CD4-positive, alpha-beta T cell treated with Interleukin-21 for 1 hour (primary cell): Measurements from ENCODE around the gene NFAT5.
"Not testable (repeated sequence)": the region's sequence is repeated elsewhere in the genome, so short reads cannot be mapped to it uniquely, and the experiment has no call there.

Experiments
- DNase-seq: peaks from one replicate; pipeline ENCODE4 v3.0.0-alpha.2; 2020

Gene NFAT5

DNA sequence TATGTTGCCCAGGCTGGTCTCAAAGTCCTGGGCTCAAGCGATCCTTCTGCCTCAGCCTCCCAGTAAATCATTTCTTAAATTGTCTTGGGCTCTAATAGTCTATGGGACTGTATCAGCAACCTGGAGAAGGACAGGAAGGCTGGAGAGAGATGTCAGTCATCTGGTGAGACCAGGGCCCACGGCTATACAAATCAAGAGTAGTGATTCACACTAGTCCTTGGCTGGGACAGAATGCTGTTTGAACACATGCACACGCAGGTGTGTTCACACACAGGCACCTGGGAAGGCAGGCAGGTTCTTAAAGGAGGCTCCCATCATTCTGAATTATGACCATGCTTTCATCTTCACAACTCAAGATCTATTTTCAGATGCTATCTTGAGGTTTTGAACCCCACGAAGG lies 146.5 kb downstream of the NFAT5 start:
- DNase-seq = no peak

DNA sequence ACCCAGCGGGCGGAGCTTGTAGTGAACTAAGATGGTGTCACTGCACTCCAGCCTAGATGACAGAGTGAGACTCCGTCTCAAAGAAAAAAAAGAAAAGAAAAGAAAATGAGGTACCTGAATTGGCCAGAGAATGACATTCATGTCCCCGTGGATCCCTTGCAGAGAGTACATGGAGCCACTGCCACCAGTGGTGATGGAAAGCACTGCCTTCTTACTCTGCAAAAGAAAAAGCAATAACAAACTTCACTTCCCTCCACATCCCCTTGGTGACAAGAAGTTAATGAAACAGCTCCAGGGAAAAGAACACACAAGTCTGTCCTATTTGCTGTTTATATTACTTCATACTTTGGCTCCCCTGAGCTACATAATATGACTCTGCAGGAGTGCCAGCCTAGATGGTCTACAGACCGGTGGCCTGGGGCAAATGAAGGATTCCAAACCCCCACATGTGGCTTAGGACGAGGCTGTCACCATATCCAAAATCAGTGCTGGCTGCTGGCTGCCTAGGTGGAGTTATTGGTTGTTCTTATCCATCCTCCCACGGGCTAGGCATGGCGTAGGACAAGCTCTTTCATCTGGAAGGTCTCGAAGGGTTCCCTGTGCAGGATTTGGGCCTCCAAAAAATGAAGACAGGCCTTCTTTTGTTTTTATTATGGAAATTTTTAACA lies 147.3 kb downstream of the NFAT5 start:
- no peak for DNase-seq

DNA sequence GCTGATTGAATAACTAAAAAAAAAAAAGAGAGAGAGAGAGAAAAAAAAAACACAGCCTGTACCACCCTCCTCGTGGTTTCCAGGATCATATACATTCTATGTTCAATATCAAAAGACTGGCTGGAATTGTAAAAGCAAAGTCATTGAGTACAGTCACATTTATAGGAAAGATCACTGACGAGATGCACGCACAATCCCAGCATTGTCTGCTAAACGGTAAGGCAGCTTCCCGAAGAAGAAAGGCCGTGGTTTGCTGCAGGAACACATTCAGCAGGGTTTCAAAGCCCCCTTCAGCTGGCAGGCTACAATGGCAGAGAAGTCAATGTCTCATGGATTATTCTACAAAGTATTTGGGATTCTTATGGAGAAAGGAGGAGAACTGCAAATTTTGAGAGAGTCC lies 151.3 kb downstream of the NFAT5 start:
- no peak for DNase-seq

DNA sequence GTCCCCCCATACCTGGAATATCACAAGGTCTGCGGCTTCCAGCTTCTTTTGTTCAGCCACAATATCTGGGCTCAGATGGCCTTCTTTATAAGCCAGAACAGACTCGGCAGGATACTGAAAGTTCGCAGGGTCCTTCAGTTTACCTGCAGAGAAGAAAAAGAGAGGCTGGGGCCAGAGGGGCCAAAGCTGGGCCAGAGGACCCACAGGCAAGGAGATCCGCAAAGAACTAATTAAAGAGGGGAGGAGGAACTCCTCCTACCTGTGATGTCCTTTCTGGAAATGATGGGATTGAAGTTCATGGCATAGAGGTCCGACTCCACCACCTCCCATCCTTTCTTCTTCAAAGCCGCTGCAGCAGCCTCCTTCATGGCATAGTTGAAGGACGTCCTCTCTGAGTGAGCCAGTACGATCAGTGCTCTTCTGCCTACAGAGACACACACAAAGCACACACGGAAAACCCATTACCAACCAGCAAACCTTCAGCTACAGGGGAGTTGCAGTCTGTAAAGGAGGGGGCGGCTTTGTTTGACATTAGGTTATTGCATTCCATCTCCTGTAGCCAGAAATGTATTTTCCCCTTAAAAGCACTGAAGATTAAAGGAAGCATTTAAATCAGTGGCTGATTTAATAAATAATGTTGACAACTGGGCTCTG lies 152.5 kb downstream of the NFAT5 start:
- DNase-seq = no peak

DNA sequence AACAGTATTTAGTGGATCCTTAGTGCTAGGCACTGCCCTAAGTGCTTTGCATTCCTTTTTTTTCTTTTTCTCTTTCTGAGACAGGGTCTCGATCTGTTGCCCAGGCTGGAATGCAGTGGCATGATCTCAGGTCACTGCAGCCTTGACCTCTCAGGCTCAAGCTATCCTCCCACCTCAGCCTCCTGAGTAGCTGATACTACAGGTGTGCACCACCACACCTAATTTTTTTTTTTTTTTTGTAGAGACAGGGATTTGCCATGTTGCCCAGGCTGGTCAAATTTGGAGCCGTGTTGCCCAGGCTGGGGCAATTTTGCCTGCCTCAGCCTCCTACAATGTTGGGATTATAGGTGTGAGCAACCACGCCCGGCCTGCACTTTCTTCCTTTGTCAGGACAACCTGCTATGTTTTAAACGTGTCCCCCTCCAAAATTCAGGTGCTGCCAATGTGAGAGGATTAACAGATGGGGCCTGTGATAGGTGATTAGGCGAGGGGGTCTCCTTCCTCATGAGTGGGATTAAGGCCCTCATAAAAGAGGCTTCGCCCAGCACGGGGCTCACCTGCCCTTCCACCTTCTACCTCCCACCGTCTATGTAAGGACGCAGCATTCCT lies 155.2 kb downstream of the NFAT5 start:
- no peak for DNase-seq

DNA sequence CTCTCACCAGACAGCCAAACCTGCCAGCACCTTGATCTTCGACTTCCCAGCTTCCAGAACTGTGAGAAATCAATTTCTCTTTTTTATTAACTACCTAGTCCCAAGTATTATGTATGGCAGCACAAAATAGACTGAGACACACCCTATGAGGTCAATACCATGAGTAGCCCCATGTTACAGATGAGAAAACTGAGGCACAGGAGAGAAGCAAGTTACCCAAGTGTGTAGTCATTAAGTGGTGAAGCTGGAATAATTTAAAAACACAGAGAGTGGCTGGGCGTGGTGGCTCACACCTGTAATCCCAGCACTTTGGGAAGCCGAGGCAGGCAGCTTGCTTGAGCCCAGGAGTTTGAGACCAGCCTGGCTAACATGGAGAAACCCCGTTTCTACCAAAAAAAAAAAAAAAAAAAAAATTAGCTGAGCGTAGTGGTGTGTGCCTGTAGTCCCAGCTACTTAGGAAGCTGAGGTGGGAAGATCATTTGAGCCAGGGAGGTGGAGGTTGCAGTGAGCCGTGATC lies 155.7 kb downstream of the NFAT5 start:
- no peak for DNase-seq

DNA sequence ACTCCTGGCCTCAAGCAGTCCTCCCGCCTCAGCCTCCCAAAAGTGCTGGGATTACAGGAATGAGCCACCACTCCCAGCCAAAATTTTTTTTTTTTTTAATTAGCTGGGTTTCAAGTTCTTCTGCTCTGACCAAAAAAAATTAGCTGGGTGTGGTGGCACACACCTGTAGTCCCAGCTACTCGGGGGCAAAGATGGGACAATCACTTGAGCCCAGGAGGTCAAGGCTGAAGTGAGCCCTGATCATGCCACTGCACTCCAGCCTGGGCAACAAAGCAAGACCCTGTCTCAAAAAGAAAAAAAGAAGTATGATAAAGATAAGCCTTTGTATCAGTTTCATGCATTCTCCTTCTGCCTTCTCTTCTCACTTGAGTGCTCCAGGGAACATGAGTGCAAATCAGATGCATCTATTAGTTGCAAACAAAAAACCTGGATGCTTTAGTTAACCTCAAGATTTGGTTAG lies 158.7 kb downstream of the NFAT5 start:
- no peak for DNase-seq

DNA sequence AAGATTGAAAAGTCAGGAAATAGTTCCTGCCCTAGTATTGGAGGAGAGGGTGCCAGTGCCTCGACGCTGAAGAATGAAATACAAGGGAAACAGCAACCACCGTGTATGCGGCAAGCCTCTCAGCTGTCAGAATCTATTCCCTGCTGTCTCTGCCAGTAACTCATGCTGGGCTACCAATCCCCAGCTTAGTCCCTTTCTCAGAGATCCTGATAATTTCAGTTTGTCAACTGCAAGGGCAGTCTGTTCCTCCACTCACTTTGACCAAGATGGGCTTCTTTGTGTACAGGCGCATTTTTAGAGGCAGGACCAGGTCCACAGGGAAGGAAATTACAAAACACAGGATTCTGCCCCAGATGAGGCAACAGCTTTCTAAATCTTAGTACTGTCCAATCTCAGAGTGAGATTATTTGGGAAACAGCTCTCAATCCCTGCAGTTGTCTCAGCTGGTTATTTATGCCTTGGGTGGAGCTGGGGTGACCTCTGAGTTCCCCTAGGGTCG lies 159.3 kb downstream of the NFAT5 start:
- no peak for DNase-seq

DNA sequence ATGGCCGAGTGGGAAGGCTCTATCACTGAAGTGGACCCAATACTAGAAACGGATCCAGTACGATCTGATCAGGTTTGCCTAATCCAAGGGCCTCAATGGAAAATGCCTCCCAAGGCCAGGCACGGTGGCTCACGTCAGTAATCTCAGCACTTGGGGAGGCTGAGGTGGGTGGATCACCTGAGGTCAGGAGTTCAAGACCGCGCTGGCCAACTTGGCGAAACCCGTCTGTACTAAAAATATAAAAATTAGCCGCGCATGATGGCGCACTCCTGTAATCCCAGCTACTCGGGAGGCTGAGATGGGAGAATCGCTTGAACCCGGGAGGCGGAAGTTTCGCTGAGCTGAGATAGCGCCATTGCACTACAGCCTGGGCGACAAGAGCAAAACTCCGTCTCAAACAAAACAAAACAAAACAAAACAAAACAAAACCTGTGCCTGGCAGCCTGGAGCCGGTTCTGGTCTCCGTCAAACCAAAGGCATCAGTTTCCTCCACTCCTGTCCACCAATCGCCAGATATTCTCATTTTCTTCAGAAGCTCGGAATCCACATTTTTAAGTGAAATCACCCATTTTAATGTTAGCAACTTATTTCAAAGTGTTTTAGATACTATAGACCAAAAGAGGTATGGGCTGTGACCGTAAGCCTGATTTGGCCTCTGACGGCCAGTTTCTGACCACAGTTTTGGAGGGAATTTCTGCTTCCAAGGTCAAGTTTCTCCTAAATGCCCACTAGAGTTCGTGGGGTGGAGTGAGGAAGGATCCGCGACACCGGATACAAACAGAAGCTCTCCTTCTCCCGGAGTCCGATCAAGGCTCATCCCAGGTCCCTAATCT lies 159.9 kb downstream of the NFAT5 start:
- no peak for DNase-seq

DNA sequence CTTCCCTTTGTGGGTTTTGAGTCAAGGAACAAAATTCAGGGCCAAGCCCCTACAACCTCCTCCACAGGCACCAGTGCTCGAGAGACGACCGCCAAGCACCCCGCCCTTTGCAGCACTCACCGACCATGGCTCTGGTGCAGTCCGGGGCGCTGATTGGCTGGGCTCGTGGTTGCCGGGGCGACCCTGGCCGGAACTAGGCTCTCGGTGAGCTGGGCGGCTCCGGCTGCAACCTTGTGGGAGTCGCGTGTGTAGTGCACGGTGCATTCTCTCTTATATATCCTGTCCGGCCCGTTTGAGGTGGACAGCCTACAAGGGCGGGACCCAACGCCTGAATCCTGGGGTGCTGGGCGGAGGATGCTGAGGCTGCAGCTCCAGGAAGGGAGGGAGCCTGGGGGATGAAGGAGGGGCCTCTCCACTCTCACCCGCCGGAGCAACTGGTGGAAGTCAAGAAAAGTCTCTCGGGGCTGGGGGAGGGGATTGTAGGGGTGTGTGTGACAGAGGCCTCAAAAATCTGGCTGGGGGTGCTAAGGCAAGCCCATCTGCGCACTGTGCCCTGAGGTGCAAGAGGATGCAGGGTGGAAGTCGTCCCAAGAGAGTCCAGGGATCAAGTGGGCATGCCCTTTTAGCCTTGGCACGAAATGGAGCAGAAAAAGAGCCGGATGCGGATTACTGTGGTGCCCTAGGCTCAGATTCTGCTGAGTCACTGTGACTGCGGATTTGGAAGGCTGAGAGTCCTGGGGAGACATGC lies 160.7 kb downstream of the NFAT5 start, which contains the start of gene NQO1:
NQO1 (minus strand) TSS at position 248 of the 748 bp plus-strand sequence; CDS start at position 127, 121 bp downstream.
- peak; percentile 88 for DNase-seq

DNA sequence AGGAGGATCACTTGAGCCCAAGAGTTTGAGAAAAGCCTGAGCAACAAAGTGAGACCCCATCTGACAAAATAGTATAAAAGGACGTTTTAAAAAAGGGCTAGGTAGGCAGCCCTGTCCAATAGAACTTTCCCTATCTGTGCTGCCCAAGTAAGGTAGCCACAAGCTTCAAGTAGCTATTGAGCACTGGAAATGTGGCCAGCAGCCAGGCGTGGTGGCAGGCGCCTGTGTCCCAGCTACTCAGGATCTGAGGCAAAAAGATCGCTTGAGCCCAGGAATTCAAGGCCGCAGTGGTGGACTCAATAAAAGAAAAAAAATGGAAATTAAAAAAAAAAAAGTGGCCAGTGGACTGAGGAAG lies 162.1 kb downstream of the NFAT5 start:
- no peak for DNase-seq

DNA sequence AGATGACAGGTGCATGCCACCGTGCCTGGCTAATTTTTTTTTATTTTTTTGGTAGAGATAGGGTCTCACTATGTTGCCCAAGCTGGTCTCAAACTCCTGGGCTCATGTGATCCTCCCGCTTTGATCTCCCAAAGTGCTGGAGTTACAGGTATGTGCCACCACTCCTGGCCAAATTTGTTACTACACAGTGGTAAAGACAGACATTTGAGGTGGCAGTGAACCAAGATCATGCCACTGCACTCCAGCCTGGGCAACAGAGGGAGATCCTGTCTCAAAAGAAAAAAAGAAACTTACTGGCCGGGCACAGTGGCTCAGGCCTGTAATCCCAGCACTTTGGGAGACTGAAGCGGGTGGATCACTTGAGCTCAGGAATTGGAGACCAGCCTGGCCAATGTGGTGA lies 163.3 kb downstream of the NFAT5 start:
- not testable (repeated sequence) for DNase-seq

DNA sequence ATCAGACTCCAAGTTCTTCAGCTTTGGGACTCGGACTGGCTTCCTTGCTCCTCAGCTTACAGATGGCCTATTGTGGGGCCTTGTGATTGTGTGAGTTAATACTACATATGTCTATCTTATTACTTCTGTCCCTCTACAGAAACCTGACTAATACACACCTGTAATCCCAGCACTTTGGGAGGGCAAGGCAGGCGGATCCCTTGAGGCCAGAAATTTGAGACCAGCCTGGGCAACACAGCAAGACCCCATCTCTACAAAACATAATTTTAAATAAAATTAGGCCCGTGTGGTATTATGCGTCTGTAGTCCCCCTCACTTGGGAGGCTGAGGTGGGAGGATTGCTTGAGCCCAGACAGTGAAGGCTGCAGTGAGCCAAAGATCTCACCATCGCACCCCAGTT lies 165.5 kb downstream of the NFAT5 start:
- not testable (repeated sequence) for DNase-seq

DNA sequence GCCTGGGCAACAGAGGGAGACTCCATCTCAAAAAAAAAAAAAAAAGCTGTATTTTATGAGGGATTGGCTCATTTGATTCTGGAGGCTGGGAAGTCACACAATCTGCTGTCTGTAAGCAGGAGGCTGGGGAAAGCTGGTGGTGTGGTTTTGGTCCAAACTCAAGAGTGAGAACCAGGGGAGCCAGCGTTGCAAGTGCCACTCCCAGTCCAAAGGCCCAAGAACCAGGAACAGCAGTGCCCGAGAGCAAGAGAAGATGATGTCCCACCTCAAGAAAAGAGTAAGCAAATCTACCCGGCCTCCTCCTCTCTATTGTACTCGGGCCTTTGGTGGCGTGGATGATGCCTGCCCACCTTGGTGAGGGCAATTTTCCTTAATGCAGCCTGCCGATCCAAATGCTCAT lies 166.3 kb downstream of the NFAT5 start:
- no peak for DNase-seq

DNA sequence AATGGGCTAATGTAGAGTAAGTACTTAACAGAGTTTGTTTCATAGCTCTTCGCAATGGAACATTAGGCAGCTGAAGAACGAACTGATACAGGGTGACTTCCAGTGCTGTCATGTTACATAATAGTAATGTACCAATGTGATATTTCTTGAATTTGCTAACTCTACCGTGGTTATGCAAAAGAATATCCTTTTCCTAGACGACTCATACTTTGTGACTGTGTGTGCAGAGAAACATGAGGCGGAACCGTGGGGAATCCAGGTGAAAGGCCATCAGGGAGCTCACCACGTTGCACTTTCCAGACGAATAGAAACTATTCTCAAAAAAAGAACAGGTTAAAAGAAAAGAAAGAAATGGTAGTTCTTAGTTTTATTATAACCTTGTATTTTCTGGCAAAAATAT lies 175.8 kb downstream of the NFAT5 start:
- no peak for DNase-seq

DNA sequence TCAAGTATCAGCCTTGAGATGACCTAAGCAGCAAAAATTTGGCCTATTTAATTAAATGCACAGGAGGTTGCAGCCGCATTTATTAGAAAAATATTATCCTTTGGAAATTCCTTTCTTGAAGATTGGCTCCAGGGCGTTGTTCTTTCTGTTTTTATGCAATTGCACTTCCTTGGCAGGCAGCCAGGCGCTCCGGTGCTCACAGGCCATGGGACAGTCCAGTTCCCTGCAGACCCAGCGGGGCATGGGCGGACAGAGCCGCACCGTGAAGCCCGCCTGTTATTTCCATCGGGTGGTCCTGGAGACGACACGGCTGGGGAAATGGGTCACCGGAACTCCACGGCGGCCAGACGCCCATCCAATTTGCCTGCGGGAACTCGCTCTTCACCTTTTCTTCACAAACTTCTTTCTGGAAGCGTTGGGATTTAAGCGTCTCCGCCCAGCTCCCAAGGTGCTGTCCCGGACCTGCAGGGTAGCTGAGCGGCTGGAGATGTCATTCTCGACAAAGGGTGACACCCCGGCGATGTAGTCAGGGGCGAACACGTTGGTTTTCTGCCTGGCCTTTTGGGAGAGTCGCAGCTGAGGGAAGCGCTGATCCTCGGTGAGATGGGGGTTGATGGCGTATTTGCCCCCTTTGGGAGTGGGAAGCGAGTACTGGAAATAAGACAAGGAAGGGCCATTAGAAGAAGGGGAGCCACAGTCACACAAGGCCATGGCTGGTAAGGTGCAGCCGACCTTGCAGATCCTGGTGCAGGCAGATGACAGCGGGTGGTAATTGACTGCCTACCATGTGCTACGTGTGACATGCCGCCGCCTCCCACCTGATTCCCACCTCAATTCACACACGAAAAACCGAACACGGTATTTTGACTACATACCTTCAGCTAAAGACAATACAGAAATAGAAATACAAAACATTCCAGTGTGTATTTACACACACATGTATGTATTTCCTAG lies 176.5 kb downstream of the NFAT5 start:
- no peak for DNase-seq

DNA sequence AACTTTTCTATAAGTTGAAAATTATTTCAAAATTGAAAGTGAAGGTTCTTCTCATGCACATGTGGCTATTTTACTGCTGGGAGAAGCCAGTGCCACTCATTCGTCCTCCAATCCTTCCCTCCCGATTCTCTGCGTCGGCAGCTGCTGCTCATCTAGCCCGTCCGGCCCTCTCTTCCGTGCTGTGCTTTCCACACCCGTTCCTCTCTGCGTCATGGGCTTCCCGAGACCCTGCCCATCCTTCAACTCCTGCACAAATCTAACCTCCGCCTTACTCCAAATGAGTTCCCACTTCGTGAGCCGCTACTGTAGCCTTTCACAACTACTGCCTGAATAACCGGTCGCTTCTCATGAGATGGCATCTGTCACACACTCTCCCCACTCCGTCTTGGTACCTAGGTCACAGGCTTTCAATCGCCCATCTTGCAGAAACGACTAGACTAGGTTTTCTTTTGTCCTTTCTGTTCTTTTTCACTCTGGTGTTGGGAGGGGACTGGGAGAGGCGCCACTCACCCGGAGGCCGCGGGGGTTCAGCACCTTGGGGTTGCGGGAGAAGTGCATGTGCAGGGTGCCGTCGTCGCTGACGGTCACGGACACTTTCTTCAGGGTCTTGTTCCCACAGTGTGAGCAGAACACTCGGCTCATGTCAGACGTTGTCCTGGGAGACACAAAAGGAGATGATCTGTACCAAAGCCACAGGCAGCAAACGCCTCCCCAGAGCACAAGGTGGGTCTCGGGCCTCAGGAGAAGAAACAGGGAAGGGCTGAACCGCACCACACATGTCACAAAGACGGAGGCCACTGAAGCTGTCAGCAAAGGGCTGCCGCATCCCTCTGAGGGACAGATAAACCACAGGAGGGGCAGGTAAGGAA lies 178.8 kb downstream of the NFAT5 start:
- no peak for DNase-seq

DNA sequence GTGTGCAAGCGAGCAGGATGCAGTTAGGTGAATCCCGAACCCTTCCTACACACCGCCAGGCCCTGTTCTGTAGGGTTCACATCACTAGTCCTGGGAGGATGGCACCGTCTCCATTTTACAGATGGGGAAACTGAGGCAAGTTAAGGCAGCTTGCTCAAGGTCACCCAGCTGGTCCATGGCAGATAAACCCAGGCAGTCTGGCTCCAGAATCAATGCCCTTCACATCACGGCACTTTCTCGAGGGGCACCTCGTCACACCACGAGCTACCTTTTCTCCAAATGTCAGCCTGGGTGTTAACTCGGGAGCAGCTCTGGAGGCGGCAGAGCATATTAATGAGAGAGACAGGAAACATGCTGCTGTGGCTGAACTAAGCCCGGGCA lies 179.5 kb downstream of the NFAT5 start:
- no peak for DNase-seq

DNA sequence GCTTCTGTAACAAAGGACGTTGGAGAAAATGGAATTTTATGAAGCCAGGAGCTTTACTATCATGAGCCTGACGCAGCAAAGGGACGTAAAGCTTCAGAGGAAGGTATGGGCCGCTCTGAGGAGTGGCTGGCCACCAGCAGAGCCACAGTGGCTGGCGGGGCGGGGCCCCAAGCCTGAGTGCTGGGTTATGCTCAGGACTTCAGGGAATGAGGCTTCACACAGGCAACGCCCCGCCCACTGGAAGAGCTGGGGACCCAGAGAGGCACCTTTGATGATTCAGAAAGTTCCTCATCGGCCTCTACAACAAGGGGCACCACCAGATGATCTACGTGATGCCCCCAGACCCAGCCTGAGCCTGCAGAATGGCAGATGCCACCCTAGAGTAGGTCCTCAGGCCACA lies 180.2 kb downstream of the NFAT5 start:
- DNase-seq = no peak

DNA sequence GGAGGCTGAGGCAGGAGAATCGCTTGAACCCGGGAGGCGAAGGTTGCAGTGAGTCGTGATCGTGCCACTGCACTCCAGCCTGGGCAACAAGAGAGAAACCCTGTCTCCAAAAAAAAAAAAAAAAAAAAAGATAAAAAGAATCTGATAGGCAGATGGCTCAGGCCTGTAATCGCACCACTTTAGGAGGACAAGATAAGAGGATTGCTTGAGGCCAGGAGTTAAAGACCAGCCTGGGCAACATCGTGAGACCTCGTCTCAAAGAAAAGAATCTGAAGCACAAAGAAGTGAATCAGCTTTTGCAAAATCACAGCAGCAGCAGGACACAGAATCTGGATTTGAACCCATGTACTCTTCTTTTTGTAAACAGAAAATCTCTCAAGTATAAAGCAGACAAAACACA lies 181.3 kb downstream of the NFAT5 start:
- no peak for DNase-seq
